ENCODE data around the gene SMYD1.

GRCh38 chr2:88139203-88139702, 71.6 kb downstream of the SMYD1 start:
- TF ChIP-seq EZH2 (IDR thresholded peaks at IDR 0.05; ENCODE audit: borderline replicate concordance, control insufficient read depth, low read depth, low read length) (no peak), SIN3A (IDR thresholded peaks at IDR 0.05; ENCODE audit: low read depth, low read length) (no peak), CREB1 (IDR thresholded peaks at IDR 0.05; ENCODE audit: low read depth) (no peak), CTCF (IDR thresholded peaks at IDR 0.05 in 2 of 3, conservative IDR thresholded peaks at IDR 0.05 in 1 of 3; ENCODE audit: control insufficient read depth in 2 of 3, extremely low read depth in 1 of 3, insufficient read depth in 1 of 3, low read depth in 3 of 3, low read length in 3 of 3) (no peak), PKNOX1 (IDR thresholded peaks at IDR 0.05) (no peak), MTA2 (IDR thresholded peaks at IDR 0.05; ENCODE audit: low read depth) (no peak), KLF5 (IDR thresholded peaks at IDR 0.05; ENCODE audit: partially characterized antibody) (no peak), ESRRA (IDR thresholded peaks at IDR 0.05; ENCODE audit: low read length) (no peak), RAD21 (IDR thresholded peaks at IDR 0.05; ENCODE audit: insufficient read depth, low read depth, low read length) (no peak), MAX (IDR thresholded peaks at IDR 0.05; ENCODE audit: low read depth, low read length) (no peak), RBBP5 (conservative IDR thresholded peaks at IDR 0.05) (no peak), DPF2 (IDR thresholded peaks at IDR 0.05) (no peak)

Measured in GM12878 (cell line).